Activated CD4-positive, CD25-positive, alpha-beta regulatory T cell treated with anti-CD3 and anti-CD28 coated beads, Interleukin-2, amount 50 U/mL, for 24 hours (primary cell): ENCODE measurements around the gene FCRL1.

Experiments
- ATAC-seq, 2 donors: fragments of 150-1000 bp; cut with Tn5 transposase; one replicate each; pipeline ENCODE4 v1.10.0; 2021; ENCODE audit warnings: mild to moderate bottlenecking in 1 of 2, moderate library complexity in 1 of 2

The FCRL1 gene

GRCh38 chr1:157819896-157820295, at the start of gene FCRL1:
TSS of gene FCRL1 (minus strand) at chr1:157820120. CDS start at chr1:157820037, 83 bp downstream.
- ATAC-seq: no peak

DNA sequence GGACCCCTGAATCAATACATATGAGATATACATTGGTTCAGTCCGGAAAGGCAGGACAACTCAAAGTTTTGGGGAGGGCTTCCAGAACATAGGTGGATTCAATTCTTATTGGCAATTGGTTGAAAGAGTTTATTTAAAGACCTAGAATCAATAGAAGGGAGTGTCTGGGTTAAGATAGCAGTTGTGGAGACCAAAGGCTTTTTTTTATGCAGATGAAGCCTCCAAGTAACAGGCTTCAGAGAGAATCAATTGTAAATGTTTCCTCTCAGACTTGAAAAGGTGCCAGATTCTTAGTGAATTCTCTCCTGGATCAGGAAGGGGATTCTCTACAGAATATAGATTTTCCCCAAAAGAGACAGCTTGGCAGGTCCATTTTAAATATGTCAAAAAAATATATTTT, 48.7 kb upstream of the FCRL1 start:
- ATAC-seq: no peak

DNA sequence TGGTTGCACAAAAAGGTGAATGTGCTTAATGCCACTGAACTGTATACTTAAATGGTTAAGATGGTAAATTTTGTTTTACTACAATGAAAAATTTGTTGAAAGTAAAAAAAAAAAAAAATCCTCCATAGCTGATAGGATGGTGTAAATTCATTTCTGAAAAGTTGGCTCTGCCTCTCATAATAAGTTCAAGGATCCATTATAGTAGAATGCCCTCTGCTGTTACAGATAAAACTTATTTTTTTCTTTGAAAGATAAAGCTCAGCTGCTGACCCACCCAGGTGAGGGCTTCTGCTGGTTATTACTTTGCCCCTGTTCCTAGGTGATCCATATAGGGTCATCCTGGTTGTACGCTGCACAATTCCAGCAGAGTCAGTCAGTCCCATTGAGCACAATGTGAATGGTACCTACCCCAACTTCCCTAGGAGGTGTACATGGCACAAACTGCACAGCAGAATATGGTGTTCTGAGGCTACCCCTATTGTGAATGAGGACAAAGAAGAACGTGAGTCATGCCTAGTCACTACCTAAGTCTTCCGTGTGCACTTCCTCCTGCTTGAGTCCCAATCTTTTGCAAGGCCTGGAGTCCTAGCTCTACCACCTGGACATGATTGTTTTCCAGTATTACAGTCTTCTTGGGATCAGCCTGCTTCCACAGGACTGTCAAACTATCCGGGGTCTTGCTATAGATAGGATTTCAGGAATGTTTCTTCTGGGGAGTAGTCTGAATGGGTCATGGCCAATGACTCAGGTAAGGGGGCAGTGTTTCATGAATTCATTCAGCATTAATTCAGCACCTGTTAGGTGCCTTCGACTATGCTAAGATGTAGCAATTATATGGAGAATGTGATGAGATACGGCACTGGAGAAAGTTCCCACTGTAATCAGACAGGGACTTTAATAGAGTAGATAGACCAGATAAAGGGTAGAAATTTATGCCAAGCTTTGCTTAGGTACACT, 42.5 kb upstream of the FCRL1 start:
- ATAC-seq: no peak

GRCh38 chr1:157856538-157856937, 36.6 kb upstream of the FCRL1 start:
- peak; percentile 68 to 72 for ATAC-seq

- ATAC-seq: no peak
These were observed 32.6 kb upstream of the FCRL1 start for GRCh38 chr1:157852476-157852875.

GRCh38 chr1:157849229-157849875, 29.4 kb upstream of the FCRL1 start:
- ATAC-seq: no peak

DNA sequence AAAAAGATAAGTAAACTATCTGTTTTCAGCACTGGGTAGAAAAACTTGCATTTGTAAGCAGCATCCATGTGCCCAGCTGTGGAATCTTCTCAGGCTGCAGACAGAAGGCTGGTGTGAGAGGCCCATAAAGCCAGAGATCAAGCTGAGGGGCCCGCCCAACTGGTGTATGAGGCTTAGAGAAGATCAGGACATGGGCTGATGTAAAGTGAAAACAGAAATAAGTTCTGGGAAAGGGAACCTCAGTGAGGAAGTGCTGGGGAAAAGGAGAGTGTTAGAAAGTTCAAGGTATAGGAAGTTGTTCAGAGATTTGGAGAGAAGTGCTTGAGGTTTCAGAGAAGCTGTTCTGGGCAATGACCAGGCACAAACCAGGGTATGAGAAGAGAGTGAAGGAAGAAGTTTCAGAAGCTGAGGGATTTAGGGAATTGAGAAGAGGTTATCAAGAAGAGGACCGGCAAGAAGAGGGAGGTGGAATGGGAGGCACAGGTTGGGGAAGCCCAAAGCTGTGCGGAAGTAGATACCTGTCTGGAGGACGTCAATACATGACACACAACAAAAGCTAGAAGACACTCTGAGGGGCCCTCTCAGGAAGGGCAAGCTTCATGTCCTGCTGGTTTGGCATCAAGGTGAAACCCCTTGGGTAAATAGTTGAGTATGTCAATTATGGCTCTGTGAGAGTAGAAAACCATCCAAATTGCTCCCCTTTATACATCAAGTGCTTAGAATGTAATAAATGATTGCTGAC, 24.3 kb upstream of the FCRL1 start:
- ATAC-seq: no peak

DNA sequence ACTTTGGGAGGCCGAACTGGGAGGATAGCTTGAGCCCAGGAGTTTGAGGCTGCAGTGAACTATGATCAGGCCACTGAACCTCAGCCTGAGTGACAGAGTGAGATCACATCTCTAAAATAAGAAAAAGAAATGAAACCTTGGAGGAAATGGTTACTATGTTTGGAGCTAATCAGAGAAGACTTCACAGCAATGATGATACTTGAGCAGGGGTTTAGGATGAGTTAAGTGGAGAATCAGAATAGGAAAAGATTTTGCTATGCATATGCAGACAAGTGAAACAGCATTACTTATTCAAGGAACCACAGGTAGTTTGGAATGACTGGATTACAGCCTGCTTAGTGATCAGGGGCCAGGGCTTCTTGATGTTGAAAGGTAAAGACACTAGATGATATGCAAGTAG, 23.0 kb upstream of the FCRL1 start:
- peak; percentile 45 to 51 for ATAC-seq

- ATAC-seq: no peak
These were observed 21.8 kb upstream of the FCRL1 start, which contains the start of gene CD5L for GRCh38 chr1:157841708-157842107. TSS of gene CD5L (minus strand) at chr1:157841808. CDS start at chr1:157841701, 107 bp downstream.

DNA sequence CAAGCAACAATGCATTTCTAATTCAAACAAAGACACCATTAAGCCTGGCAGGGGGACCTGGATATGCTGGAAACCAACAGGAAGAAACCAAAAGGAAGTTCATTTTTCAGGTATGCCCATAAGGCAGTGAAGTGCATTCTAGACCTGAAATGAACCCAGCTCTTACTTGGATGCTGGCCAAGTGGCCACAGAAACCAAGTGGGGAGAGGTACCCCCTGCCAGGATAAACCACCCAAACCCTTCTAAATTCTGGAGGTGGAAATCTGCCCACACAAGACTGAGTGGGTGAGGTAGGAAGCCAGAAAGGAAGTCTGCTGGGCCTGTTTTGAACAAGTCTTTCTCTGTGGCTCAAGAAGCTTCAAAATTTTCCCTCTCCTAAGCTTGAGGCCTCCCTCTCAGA, 19.0 kb upstream of the FCRL1 start:
- ATAC-seq: no peak

GRCh38 chr1:157834430-157834829, 14.5 kb upstream of the FCRL1 start:
- no peak for ATAC-seq

DNA sequence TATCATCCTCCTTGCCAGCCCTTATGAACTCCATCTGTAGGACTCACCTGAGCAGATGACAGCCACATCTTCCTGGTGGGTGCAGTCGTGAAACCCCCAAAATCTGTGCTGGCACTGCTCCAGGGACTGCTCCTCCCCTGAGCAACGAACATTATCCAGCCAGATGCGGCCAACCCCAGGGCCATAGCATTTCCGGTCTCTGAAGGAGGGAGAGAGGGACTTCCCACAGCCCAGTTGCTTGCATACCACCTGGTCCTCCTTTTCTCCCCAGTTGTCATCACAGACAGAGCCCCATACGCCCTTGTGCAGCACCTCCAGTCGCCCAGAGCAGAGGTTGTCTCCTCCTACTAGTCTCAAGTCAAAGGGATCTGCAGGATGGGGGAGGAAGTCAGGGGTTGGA, 13.2 kb upstream of the FCRL1 start:
- no peak for ATAC-seq

- ATAC-seq: no peak
These were observed 12.2 kb upstream of the FCRL1 start for GRCh38 chr1:157831968-157832626.

GRCh38 chr1:157830887-157831286, 11.0 kb upstream of the FCRL1 start:
- ATAC-seq: no peak

- no peak for ATAC-seq
These were observed 9.8 kb upstream of the FCRL1 start for GRCh38 chr1:157829711-157830110.

DNA sequence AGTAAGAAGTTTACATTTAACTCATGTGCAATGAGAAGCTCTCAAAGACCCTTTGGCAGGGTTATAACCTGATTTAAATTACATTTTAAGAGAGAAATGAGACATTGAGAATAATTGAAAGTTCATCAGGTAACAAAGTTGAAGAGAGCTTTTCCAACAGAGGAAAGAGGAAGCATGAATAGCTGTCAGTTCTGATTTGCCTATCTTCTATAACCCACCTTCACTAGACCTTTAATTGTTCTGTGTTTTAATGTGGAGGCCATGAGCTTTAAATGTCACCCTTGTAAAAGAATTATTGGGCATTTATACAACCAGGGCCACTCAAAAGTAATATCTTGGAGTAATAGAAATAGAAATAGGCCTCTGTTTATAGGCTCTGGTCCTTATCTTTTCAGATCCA, 9.3 kb upstream of the FCRL1 start:
- ATAC-seq: no peak

DNA sequence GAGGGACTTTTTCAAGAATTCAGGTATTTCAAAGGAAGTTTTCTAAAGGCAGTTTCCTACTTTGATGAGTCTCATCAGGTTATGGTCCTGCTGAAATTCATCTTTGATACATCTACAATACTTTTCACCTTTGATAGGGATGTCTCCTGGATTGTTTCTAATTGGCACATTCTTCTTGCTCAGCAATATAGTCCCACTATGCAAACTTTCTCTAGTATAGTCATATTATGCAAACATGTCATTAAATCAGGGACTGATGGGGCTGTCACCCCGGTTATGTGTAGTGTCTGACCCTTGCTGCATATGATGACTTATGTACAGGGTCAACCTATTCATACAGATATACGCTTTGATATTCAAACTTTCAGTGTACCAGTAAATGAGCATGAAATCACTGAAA, 379 bp upstream of the FCRL1 start:
- ATAC-seq: no peak

DNA sequence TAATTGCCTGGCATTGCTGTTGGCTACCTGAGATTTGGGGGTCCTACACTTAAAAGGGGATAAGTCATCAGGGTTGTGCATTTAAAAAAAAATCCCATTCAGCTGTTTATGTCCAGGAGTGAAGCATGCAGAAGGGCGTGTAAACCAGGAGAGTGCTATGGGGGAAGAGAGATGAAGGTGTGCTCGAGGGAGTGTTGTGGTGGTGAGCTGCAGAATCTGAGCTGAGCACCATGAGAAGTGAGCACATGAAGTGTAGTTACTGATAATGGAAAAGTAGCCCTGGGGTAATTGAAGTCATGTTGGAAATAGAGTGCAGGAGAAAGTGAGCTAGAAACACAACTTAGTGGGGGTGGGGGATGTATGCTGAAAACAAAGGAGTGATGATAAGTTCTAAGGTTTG, 705 bp downstream of the FCRL1 start:
- no peak for ATAC-seq

DNA sequence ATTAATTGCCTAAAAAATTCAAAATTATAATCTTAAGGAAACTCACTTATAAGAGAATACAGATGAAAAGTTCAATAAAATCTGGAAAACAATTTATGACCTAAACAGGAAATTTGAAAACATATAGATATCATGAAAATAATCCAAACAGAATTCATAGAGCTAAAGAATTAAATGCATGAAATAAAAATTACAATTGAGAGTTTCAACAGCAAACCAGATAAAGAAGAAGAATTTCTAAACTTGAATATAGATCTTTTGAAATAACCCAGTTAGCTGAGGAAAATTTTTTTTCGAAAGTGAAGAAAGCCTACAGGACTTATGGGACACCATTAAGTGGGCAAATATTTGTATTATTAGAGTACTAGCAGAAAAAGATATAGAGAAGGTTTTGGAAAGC, 6.7 kb downstream of the FCRL1 start:
- no peak for ATAC-seq

GRCh38 chr1:157806431-157807149, 13.3 kb downstream of the FCRL1 start:
- ATAC-seq: peak; percentile 61 to 63

GRCh38 chr1:157803851-157804250, 16.1 kb downstream of the FCRL1 start:
- ATAC-seq: no peak

- no peak for ATAC-seq
These were observed 19.9 kb downstream of the FCRL1 start for GRCh38 chr1:157799996-157800395.
